ENCODE results near the gene ARPC1A. TPM values are rescaled to one million over a fixed set of nuclear protein-coding genes. Genes with fewer than 3 reads are reported as not detected.

The ARPC1A gene
- total RNA-seq, 2 experiments from 2014 or later: 77.9 to 80.4 TPM

- ChIA-PET POLR2A (interaction anchor here (1.5 to 4.6 kb wide), 2 partner anchors 10 to 11 kb away, joined by 3 to 38 read pairs; partner anchors contain the start of genes BUD31 and PDAP1), CTCF (no interaction called here)
Measured at GRCh38 chr7:99396418-99397296, 71.0 kb downstream of the ARPC1A start.

GRCh38 chr7:99397297-99397983, 71.7 kb downstream of the ARPC1A start:
- CTCF ChIA-PET: interaction anchor here (0.6 kb wide), 1 partner anchor 147 kb away, joined by 3 read pairs; no protein-coding TSS in a partner anchor

DNA sequence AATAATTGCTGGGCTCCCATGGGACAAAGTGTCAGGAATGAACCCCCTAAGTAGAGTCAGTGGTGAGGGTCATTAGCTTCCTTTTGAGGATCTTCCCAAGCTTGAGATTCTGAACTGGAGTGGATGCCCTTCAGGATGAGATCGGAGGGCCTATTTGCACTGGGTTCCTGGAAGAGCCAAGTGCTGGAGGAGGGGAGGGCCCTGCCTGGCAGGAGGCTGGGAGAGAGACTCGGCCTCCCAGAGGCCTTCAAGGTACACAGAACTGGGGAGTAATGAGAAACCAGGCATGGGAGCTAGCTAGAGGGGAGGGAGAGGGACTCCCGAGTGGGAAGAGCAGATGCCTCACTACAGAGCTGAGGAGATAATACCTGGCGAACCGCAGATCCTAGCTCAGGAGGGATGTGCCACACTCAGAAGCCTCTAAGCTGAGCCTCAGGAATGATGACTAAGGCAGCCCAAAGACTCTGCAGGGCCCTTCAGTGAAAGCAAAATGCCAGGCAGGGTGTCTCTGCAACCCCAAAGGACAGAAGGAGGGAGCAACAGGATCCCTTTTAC, 73.3 kb downstream of the ARPC1A start:
- POLR2A ChIA-PET: interaction anchor here (0.6 to 1.6 kb wide), 3 partner anchors 9 to 375 kb away, joined by 3 to 9 read pairs (median 8); partner anchors contain the start of genes BUD31 and PDAP1
- CTCF ChIA-PET: interaction anchor here (1.2 kb wide), 1 partner anchor 8 kb away, joined by 3 read pairs; no protein-coding TSS in a partner anchor

More at GRCh38 chr7:99397297-99397983, 71.7 kb downstream of the ARPC1A start:
- POLR2A ChIA-PET: interaction anchor here (1.5 kb wide), 1 partner anchor 10 kb away, joined by 3 read pairs; no protein-coding TSS in a partner anchor

GRCh38 chr7:99399597-99399996, 73.9 kb downstream of the ARPC1A start:
- ChIA-PET CTCF (no interaction called here), POLR2A (interaction anchor here (1.0 to 1.6 kb wide), 2 partner anchors 9 kb away, joined by 3 to 9 read pairs; partner anchors contain the start of genes BUD31 and PDAP1)

- POLR2A ChIA-PET: no interaction called here
- CTCF ChIA-PET: interaction anchor here (0.6 to 1.0 kb wide), 3 partner anchors 10 to 57 kb away, joined by 3 to 5 read pairs (median 4); no protein-coding TSS in a partner anchor
Measured at GRCh38 chr7:99402854-99403253, 77.2 kb downstream of the ARPC1A start.

DNA sequence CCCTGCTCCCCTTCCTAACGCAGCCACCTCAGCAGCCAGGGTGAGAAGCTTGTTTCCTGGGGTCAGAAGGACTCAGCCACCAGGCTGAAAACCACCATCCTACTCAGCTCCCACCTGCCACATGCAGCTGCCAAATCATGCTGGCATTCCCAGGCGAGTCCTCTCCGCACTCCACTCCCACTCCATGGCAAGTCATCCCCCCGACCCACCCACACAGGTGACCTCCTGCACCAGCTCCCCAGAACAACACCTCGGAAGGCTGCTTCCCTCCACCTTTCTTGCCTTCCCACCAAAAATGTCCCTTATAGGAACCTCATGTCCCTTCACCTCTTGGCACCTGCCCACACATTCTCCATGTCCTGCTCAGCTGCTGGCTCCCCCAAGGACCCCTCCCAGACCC, 78.1 kb downstream of the ARPC1A start:
- POLR2A ChIA-PET: no interaction called here

GRCh38 chr7:99404235-99404976, 78.7 kb downstream of the ARPC1A start:
- CTCF ChIA-PET: interaction anchor here (1.3 kb wide), 1 partner anchor 18 kb away, joined by 4 read pairs; no protein-coding TSS in a partner anchor
- POLR2A ChIA-PET: interaction anchor here (5.3 kb wide), 1 partner anchor 10 kb away, joined by 38 read pairs; no protein-coding TSS in a partner anchor

More for the DNA sequence above, 78.1 kb downstream of the ARPC1A start:
- CTCF ChIA-PET: interaction anchor here (1.3 kb wide), 1 partner anchor 17 kb away, joined by 4 read pairs; no protein-coding TSS in a partner anchor

GRCh38 chr7:99404977-99405320, 79.3 kb downstream of the ARPC1A start:
- POLR2A ChIA-PET: interaction anchor here (5.3 kb wide), 1 partner anchor 11 kb away, joined by 38 read pairs; no protein-coding TSS in a partner anchor
- CTCF ChIA-PET: no interaction called here

GRCh38 chr7:99406557-99406956, 80.9 kb downstream of the ARPC1A start:
- ChIA-PET POLR2A (interaction anchor here (5.3 kb wide), 1 partner anchor 13 kb away, joined by 38 read pairs; no protein-coding TSS in a partner anchor), CTCF (interaction anchor here (1.0 to 2.6 kb wide), 3 partner anchors 12 to 46 kb away, joined by 3 to 9 read pairs (median 8); no protein-coding TSS in a partner anchor)

- CTCF ChIA-PET: interaction anchor here (1.0 to 2.6 kb wide), 4 partner anchors 9 to 47 kb away, joined by 3 to 9 read pairs (median 6); no protein-coding TSS in a partner anchor
- POLR2A ChIA-PET: interaction anchor here (0.6 to 5.3 kb wide), 7 partner anchors 9 to 92 kb away, joined by 3 to 38 read pairs (median 3); partner anchors contain the start of genes PTCD1 and ZNF394
Measured at GRCh38 chr7:99407872-99408378, 82.2 kb downstream of the ARPC1A start.

DNA sequence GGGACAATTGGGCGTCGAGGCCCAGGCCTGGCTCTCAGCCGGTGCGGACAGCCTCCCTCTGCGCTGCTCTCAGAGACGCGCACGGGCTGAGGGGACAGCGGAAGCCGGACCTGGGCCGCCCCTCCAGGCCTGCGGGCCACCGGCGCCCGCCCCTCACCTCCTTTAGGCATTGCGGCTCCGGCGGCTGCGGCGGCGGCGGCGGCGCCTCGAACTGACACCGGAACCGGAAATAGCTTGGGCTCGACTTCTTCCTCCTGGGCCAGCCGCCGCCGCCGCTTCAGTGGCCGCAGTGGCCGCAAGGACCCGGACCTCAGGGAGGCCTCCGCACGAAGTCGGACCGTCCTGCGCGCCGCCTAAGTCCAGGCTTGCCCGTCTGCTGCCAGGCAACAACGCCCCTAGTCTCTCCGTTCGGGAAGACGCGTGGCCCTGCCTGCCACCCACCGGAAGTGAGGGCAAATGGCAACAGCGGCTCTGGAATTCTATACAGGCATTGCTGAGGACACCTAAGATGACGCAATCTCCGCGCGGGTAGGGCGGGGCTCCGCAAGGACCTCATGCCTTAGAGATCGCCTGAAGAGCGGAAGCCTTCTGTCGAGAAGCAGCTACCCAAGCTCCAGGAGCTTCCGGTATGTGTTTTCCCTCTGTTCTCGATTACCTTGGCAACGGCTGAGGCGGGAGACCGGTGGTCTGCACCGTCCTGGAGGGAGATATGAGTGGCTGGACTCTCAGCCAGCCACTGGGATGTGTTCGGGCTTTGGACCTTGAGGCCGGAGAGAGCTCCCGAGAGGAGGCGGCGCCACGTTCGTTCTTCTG, 82.9 kb downstream of the ARPC1A start, which contains the start of the genes BUD31 and PDAP1:
Gene BUD31, plus strand, starts transcription at position 591 of the 813 bp plus-strand sequence. CDS start 2,124 bp downstream, outside the sequence.
Gene PDAP1, minus strand, starts transcription at position 219 of the 813 bp plus-strand sequence. Its CDS starts 49 bp downstream, at position 170.
- ChIA-PET CTCF (interaction anchor here (1.0 to 2.6 kb wide), 4 partner anchors 14 to 83 kb away, joined by 3 to 9 read pairs (median 6); partner anchors contain the start of gene ARPC1A), POLR2A (interaction anchor here (0.6 to 5.3 kb wide), 13 partner anchors 10 to 527 kb away, joined by 3 to 38 read pairs (median 4); partner anchors contain the start of genes ARPC1B, CPSF4, PTCD1 and ZNF394)

DNA sequence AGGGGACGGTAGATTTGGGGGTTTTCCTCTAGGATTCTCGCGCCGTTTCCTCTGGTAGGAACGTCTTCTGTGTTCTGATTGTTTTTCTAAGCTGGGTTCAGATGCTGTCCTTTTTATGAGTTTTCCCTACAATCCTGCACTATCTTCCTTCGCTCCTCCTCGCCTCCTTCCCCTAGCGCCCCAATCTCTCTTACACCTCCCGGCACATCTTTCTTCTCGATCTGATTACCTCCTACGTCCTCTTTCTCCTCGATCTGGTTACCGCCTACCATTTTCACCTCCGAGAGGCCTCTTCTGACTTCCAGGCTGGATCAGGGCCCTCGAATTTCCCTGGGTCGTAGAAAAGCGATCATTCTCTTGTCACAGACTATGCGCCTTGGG, 83.5 kb downstream of the ARPC1A start:
- ChIA-PET POLR2A (interaction anchor here (0.8 to 5.3 kb wide), 9 partner anchors 10 to 149 kb away, joined by 3 to 38 read pairs (median 5); partner anchors contain the start of genes ARPC1B, CPSF4, PTCD1 and ZNF394), CTCF (interaction anchor here (1.0 to 2.6 kb wide), 3 partner anchors 15 to 84 kb away, joined by 3 to 8 read pairs (median 3); partner anchors contain the start of gene ARPC1A)

GRCh38 chr7:99409806-99410205, 84.1 kb downstream of the ARPC1A start:
- POLR2A ChIA-PET: interaction anchor here (0.9 to 1.6 kb wide), 2 partner anchors 29 to 148 kb away, joined by 3 to 8 read pairs; partner anchors contain the start of genes CPSF4, PTCD1 and ZNF655
- CTCF ChIA-PET: no interaction called here

DNA sequence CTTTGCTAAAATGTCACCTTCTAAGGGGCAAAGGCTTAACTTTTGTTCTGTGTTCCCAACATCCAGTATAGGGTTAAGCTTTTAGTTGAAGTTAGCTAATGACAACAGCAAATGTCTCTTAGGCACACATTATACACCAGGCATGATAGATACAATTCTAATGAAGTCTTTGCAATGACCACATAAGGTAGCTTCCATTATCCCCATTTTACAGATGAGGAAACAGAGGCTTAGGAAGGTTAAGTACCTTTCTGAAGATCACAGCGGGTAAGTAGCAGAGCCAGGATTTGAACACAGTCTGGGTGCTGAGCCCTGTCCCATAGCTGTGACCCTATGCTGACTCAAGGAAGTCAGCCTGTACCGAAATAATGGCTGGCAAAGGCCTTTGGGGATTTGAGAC, 84.9 kb downstream of the ARPC1A start:
- ChIA-PET CTCF (interaction anchor here (0.5 kb wide), 1 partner anchor 42 kb away, joined by 3 read pairs; no protein-coding TSS in a partner anchor), POLR2A (no interaction called here)

DNA sequence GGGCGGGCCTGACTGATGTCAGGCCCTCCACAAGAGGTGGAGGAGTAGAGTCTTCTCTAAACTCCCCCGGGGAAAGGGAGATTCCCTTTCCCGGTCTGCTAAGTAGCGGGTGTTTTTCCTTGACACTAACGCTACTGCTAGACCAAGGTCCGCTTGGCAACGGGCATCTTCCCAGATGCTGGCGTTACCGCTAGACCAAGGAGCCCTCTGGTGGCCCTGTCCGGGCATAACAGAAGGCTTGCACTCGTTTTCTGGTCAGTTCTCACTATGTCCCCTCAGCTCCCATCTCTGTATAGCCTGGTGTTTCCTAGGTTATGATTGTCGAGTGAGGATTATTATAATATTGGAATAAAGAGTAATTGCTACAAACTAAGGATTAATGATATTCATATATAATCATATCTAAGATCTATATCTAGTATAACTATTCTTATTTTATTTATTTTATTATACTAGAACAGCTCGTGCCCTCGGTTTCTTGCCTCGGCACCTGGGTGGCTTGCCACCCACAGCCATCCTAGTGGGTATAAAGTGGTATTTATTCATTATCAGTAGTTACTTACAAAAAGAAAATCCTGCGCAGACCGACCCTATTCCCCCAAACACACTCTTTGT, 89.9 kb downstream of the ARPC1A start:
- CTCF ChIA-PET: interaction anchor here (1.1 kb wide), 1 partner anchor 40 kb away, joined by 3 read pairs; no protein-coding TSS in a partner anchor
- POLR2A ChIA-PET: interaction anchor here (0.6 kb wide), 1 partner anchor 31 kb away, joined by 4 read pairs; no protein-coding TSS in a partner anchor

Measured in activated CD8-positive, alpha-beta memory T cell treated with anti-CD3 and anti-CD28 coated beads for 36 hours (primary cell).